DOHH2 (cell line): ENCODE data around the gene ZNF414.
A peak's percentile ranks its signal among the peaks of the same experiment; 100 is the strongest.

Source experiments
- H3F3A ChIP-seq: fragments of 200-600 bp; sonication (generic), shearing (Covaris generic); 2 replicates; pipeline ENCODE4 v1.6.0; 2016; ENCODE audit warnings: antibody characterized with exemption, mild to moderate bottlenecking; ENCODE audit not compliant: control insufficient read depth, insufficient read depth
- H3K27ac ChIP-seq: fragments of 200-600 bp; sonication (generic); 2 replicates; pipeline ENCODE4 v1.5.1; 2014; ENCODE audit warnings: low read depth, mild to moderate bottlenecking, low read length, moderate library complexity
- H3K27me3 ChIP-seq: fragments of 200-600 bp; sonication (generic); 2 replicates; pipeline ENCODE4 v1.6.1; 2014; ENCODE audit warnings: mild to moderate bottlenecking, low read length, mixed read lengths; ENCODE audit not compliant: control insufficient read depth
- H3K36me3 ChIP-seq: fragments of 200-600 bp; sonication (generic); 2 replicates; pipeline ENCODE4 v1.6.1; 2014; ENCODE audit warnings: mild to moderate bottlenecking, low read length, moderate library complexity, mixed read lengths; ENCODE audit not compliant: control insufficient read depth
- H3K4me1 ChIP-seq: fragments of 200-600 bp; sonication (generic); 2 replicates; pipeline ENCODE4 v1.6.1; 2014; ENCODE audit warnings: mild to moderate bottlenecking, low read length, mixed read lengths; ENCODE audit not compliant: control insufficient read depth
- H3K4me2 ChIP-seq: fragments of 200-600 bp; sonication (generic); 2 replicates; pipeline ENCODE4 v1.6.0; 2014; ENCODE audit warnings: mild to moderate bottlenecking, low read length, moderate library complexity
- H3K4me3 ChIP-seq: fragments of 200-600 bp; sonication (generic); 2 replicates; pipeline ENCODE4 v1.5.1; 2014; ENCODE audit warnings: mild to moderate bottlenecking, low read length, mixed read lengths
- H3K79me2 ChIP-seq: fragments of 200-600 bp; sonication (generic); 2 replicates; pipeline ENCODE4 v1.6.1; 2014; ENCODE audit warnings: mild to moderate bottlenecking, low read length, mixed read lengths; ENCODE audit not compliant: control insufficient read depth
- H3K9me2 ChIP-seq: fragments of 200-600 bp; sonication (generic); replicated peaks from 2 replicates; pipeline ENCODE4 v1.6.1; 2014; ENCODE audit warnings: mild to moderate bottlenecking, low read length, mixed read lengths; ENCODE audit not compliant: control insufficient read depth
- H3K9me3 ChIP-seq: fragments of 200-600 bp; sonication (generic); 2 replicates; pipeline ENCODE4 v1.6.1; 2014; ENCODE audit warnings: antibody characterized with exemption, low read length, mixed read lengths; ENCODE audit not compliant: control insufficient read depth, insufficient read depth
- H4K20me1 ChIP-seq: fragments of 200-600 bp; sonication (generic); 2 replicates; pipeline ENCODE4 v1.6.0; 2014; ENCODE audit warnings: low read depth, mild to moderate bottlenecking, antibody characterized with exemption, low read length, moderate library complexity; ENCODE audit not compliant: control insufficient read depth, insufficient read depth
- CTCF ChIP-seq: fragments of 200-600 bp; sonication (generic); IDR thresholded peaks from one replicate; pipeline ENCODE4 v1.5.1; 2014; ENCODE audit warnings: antibody characterized with exemption, mild to moderate bottlenecking, low read depth, low read length; ENCODE audit not compliant: poor library complexity, severe bottlenecking
- EZH2phosphoT487 ChIP-seq: fragments of 200-600 bp; sonication (generic); IDR thresholded peaks from 2 replicates; pipeline ENCODE4 v1.6.1; 2017; ENCODE audit warnings: borderline replicate concordance, mild to moderate bottlenecking, antibody characterized with exemption, low read length, moderate library complexity, mixed read lengths

Gene ZNF414

GRCh38 chr19:8513687-8514504 is at the start of gene ZNF414:
Gene ZNF414 (minus strand): TSS chr19:8514167. CDS start chr19:8514046, 121 bp downstream.
- TF ChIP-seq CTCF, result no peak
- no peak for TF ChIP-seq EZH2phosphoT487
- Histone ChIP-seq H3F3A (no peaks in the 10 kb centered on the region), H3K9me3 (no peaks in the 10 kb centered on the region), H3K4me3 (peak within 1 kb of the TSS; percentile 85), H3K9me2 (no peaks in the 10 kb centered on the region), H4K20me1 (no peaks in the 10 kb centered on the region), H3K79me2 (peaks cover 12% of the 10 kb centered on the region), H3K27me3 (no peaks in the 10 kb centered on the region), H3K4me1 (peaks cover 28% of the 10 kb centered on the region), H3K4me2 (peak within 1 kb of the TSS; percentile 87), H3K36me3 (no peaks in the 10 kb centered on the region; the same call in 1 of the 2 replicates), H3K27ac (peak within 1 kb of the TSS; percentile 75)

GRCh38 chr19:8561075-8561764 is 47.3 kb upstream of the ZNF414 start:
- TF ChIP-seq EZH2phosphoT487 (no peak), CTCF (no peak)
- H3K4me3 ChIP-seq, result no peak overlapping the region

GRCh38 chr19:8558325-8558724 is 44.4 kb upstream of the ZNF414 start:
- Histone ChIP-seq H3K9me2 (no peaks in the 10 kb centered on the region), H3K4me3 (no peak overlapping the region), H3K27me3 (no peaks in the 10 kb centered on the region), H3F3A (no peaks in the 10 kb centered on the region), H3K36me3 (no peaks in the 10 kb centered on the region), H4K20me1 (no peaks in the 10 kb centered on the region), H3K79me2 (no peaks in the 10 kb centered on the region), H3K4me2 (no peak overlapping the region), H3K27ac (no peak overlapping the region), H3K4me1 (no peaks in the 10 kb centered on the region), H3K9me3 (no peaks in the 10 kb centered on the region)
- TF ChIP-seq CTCF (no peak), EZH2phosphoT487 (no peak)

More at GRCh38 chr19:8561075-8561764, 47.3 kb upstream of the ZNF414 start:
- Histone ChIP-seq H3F3A (no peaks in the 10 kb centered on the region), H3K9me3 (no peaks in the 10 kb centered on the region), H3K27ac (no peak overlapping the region), H3K4me2 (no peak overlapping the region), H3K36me3 (no peaks in the 10 kb centered on the region), H4K20me1 (no peaks in the 10 kb centered on the region), H3K4me1 (no peaks in the 10 kb centered on the region), H3K79me2 (no peaks in the 10 kb centered on the region), H3K9me2 (no peaks in the 10 kb centered on the region), H3K27me3 (no peaks in the 10 kb centered on the region)
